K562 (cell line): Measurements from ENCODE around the gene CDT1. TPM values are rescaled to one million over a fixed set of nuclear protein-coding genes. Genes with fewer than 3 reads are reported as not detected.

Source experiments
- BDP1 ChIP-seq: IDR thresholded peaks from 3 replicates; pipeline ENCODE4 v1.6.1; 2011; ENCODE audit not compliant: insufficient read length, insufficient read depth
- ETV1 ChIP-seq: fragments of 450-650 bp; conservative IDR thresholded peaks from 2 replicates; pipeline ENCODE4 v1.6.1; 2016; ENCODE audit warnings: missing genetic modification characterization, control low read depth, low read depth, missing compliant biosample characterization
- HLTF ChIP-seq: fragments of 450-650 bp; IDR thresholded peaks from 2 replicates; pipeline ENCODE4 v1.6.1; 2016
- KLF10 ChIP-seq: fragments of 250-450 bp; sonication (Bioruptor Pico); IDR thresholded peaks from 2 replicates; pipeline ENCODE4 v1.6.1; 2021; ENCODE audit warnings: matching md5 sums
- KLF16 ChIP-seq: IDR thresholded peaks from 2 replicates; pipeline ENCODE4 v1.6.1; 2016; ENCODE audit warnings: antibody characterized with exemption
- MNT ChIP-seq, 2 experiments: fragments of 450-650 bp; conservative IDR thresholded peaks; 2 replicates each; pipeline ENCODE4 v1.6.1; 2017; ENCODE audit warnings: mild to moderate bottlenecking in 2 of 2, moderate library complexity in 2 of 2
- POLR2AphosphoS5 ChIP-seq: IDR thresholded peaks from 2 replicates; pipeline ENCODE4 v1.6.1; 2011; ENCODE audit warnings: mild to moderate bottlenecking, low read depth, low read length, moderate library complexity; ENCODE audit not compliant: control insufficient read depth, insufficient read depth
- PRDM10 ChIP-seq: fragments of 450-650 bp; IDR thresholded peaks from 2 replicates; pipeline ENCODE4 v1.6.1; 2018; ENCODE audit not compliant: partially characterized antibody
- RCOR1 ChIP-seq, 2 experiments: IDR thresholded peaks; 2 replicates each; pipeline ENCODE4 v1.6.1; 2012; ENCODE audit warnings: low read depth in 2 of 2, low read length in 2 of 2, borderline replicate concordance in 1 of 2, improper control_type of control experiment in 1 of 2
- SIN3A ChIP-seq, 2 experiments: fragments of 150-350 bp in 1 of 2; IDR thresholded peaks; 2 replicates each; pipeline ENCODE4 v1.6.1; 2011 to 2016; ENCODE audit warnings: borderline replicate concordance in 2 of 2, low read depth in 2 of 2, low read length in 2 of 2, mild to moderate bottlenecking in 2 of 2, moderate library complexity in 2 of 2; ENCODE audit not compliant: control insufficient read depth in 1 of 2
- SIX5 ChIP-seq, 2 experiments: IDR thresholded peaks; 2 replicates each; pipeline ENCODE4 v1.6.1; 2011; ENCODE audit warnings: low read length in 2 of 2, borderline replicate concordance in 1 of 2, low read depth in 1 of 2, mild to moderate bottlenecking in 1 of 2, moderate library complexity in 1 of 2; ENCODE audit not compliant: insufficient read depth in 1 of 2
- ZNF184 ChIP-seq: sonication (generic); formaldehyde crosslinking; IDR thresholded peaks from 2 replicates; pipeline ENCODE4 v1.5.0; 2020; ENCODE audit warnings: missing genetic modification reagents
- ZNF507 ChIP-seq: conservative IDR thresholded peaks from 2 replicates; pipeline ENCODE4 v1.6.1; 2017; ENCODE audit warnings: missing genetic modification characterization, missing compliant biosample characterization
- polyA plus RNA-seq, 8 experiments: library from polyadenylated mRNA; depleted of rRNA in 4 of 8; stranded (reverse) in 5 of 8; unstranded in 3 of 8; fragments of >200 nt; fragmentation: Nextera tagmentation in 2 of 8; fragmentation: Illumina TruSeq in 1 of 8; extraction: Ambion mirVana in 2 of 8; extraction: Trizol in 1 of 8; gene quantifications; 2 replicates each; pipeline versions ENCODE4 v1.2.1 to v1.2.3, GENCODE V29; 2011 to 2014; ENCODE audit warnings: inconsistent platforms in 1 of 8, missing spikeins in 1 of 8
- total RNA-seq, 7 experiments: library from RNA; depleted of rRNA in 6 of 7; stranded (reverse); fragments of >200 nt in 6 of 7; fragmentation: Illumina TruSeq in 2 of 7; extraction: Trizol in 2 of 7; gene quantifications; 2 replicates each; pipeline versions ENCODE4 v1.2.1 to v1.2.3, GENCODE V29; 2011 to 2021; ENCODE audit warnings: low replicate concordance in 1 of 7

The CDT1 gene
- total and polyA plus RNA-seq, 9 of the 15 experiments (the other 6 are each of a cell fraction or from before 2014, with no cell fraction given): 0.92 to 178 (median 14.2) TPM

- TF ChIP-seq KLF10 (CRISPR knock-in tag): no peak
- TF ChIP-seq ZNF184 (CRISPR knock-in tag): no peak
- peak in 1 of 2 experiments; percentile 38; a peak in 1 of 4 replicates for TF ChIP-seq MNT (conservative IDR thresholded peaks at IDR 0.05)
- no peak for TF ChIP-seq KLF16
- 0 out of 2 replicates have a peak, but pooled peaks have one; percentile 19 for TF ChIP-seq POLR2AphosphoS5
- TF ChIP-seq PRDM10: no peak
- TF ChIP-seq SIX5 (IDR thresholded peaks at IDR 0.05; ENCODE audit: borderline replicate concordance in 1 of 2, insufficient read depth in 1 of 2, low read depth in 1 of 2, low read length in 2 of 2): no peak
- TF ChIP-seq ETV1 (tag): no peak
- no peak for TF ChIP-seq HLTF
- TF ChIP-seq RCOR1 (IDR thresholded peaks at IDR 0.05; ENCODE audit: borderline replicate concordance in 1 of 2, low read depth in 2 of 2, low read length in 2 of 2): peak in 1 of 2 experiments; percentile 24; a peak in 1 of 4 replicates
- TF ChIP-seq BDP1: no peak
- TF ChIP-seq ZNF507 (tag): no peak
- TF ChIP-seq SIN3A (IDR thresholded peaks at IDR 0.05; ENCODE audit: borderline replicate concordance in 2 of 2, control insufficient read depth in 1 of 2, low read depth in 2 of 2, low read length in 2 of 2): no peak
Observed at GRCh38 chr16:88839026-88839529, 35.5 kb downstream of the CDT1 start (continued).
